ENCODE data around the gene GAPDHS.

Gene GAPDHS

DNA sequence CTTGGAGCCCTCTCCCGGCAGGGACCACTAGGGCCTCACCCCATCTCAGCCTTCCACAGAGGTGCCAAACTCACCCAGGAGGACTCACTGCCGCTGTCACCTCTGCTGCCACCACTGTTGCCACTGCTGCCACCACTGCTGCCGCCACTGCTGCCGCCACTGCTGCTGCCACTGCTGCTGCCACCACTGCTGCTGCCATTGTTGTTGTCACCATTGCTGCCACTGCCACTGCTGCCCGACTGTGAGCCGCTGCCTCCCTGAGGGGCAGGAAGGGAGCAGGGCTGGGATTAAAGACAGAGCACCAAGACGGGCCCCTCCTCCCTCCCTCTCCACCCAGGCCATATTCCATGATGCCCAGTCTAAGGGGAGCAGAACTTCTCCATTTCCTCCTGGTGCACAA lies 21.9 kb upstream of the GAPDHS start:
- DNase-seq, result no peak

DNA sequence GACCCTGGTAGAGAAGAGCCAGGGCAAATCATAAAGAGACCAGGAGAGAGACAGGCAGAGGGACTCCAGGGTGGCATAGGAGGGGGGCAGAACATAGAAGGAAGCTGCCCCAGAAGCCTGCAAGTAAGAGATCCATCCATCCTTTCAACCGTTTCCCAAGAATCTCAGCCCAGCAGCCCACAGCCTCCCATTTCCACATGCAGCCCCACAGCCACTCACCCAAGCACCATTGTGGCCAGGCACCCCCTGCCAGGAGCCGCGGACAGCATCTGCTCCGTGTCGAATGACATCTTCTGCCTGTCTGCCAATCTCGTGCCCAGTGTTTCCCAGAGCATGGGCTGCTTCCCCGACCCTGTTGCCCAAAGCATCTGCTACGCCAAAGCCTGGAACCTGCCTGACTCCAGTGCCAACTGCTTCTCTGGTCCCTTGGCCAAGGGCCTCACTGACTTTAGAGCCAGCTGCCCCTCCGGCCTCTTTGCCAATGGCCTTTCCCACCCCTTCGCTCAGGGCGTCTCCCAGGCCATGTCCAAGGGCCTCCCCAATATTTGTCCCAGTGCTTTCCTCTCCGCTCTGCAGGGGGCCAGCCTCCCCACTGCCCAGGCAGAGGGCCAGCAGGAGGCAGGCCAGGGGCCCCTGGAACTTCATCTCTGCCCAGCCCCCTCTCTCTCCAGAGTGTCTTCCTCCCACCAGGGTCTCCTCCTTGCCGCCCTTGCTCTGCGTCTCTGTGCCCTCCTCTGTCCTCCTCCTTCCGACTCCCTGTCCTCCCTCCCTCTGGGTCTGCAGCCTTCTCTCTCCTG lies 20.2 kb upstream of the GAPDHS start:
- no peak for DNase-seq

DNA sequence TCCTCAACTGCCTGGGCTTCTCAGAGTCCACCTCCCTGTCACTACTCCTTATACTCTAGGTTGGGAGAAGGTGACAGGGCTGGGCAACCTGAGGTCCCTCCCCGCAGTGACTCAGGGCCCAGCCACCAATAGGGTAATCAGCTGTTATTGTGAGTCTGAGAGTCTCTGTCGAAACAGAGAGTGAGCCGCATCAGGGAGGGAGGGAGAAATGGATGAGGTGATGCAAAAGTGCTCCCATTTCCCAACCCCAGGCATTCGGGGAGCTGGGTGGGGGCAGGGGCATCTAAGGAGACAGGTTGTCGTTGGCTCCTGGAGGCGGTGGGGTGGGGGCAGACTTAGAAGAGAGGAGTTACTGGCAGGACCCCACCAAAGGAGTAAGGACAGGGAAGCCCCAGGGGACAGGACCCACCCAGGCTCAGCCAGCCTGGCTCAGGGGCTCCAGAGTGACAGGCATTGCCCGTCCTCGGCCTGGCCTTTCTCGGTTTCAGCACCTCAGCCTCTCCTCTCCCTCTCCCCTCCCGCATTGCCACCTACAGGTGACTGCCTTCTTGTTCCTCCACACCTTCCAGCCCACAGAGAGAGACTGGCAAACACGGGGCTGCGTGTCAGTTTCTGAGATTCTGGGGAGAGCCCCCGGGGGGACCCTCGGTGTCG lies 19.5 kb upstream of the GAPDHS start, which contains the start of gene DMKN:
DMKN (minus strand) TSS at position 22 of the 654 bp plus-strand sequence. CDS start 174 bp downstream, outside the sequence.
- no peak for DNase-seq

DNA sequence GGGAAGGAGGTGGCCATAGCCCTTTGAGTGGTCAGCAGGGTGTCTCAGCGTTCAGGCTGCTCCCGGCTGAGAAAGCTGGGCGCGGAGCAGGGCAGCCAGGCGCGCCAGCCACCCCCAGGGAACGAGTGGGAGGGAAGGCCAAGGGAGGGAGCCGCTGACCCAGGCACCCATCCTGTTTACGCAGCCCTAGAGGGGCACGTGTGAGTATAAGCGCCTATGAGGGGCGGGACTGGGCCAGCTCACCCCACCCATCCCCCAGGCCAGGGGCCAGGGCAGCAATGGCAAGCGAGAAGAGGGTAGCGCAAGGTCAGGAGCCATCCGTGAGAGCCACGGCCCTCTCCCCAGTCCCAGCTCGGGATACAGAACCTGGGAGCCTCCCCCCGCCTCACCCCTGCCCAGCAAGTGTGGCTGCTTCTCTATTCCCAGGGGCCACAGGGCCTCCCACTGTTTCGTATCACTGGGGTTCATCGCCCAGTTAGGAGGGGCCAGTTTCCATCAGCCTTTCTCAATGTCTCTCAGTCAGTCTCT lies 18.9 kb upstream of the GAPDHS start:
- no peak for DNase-seq

DNA sequence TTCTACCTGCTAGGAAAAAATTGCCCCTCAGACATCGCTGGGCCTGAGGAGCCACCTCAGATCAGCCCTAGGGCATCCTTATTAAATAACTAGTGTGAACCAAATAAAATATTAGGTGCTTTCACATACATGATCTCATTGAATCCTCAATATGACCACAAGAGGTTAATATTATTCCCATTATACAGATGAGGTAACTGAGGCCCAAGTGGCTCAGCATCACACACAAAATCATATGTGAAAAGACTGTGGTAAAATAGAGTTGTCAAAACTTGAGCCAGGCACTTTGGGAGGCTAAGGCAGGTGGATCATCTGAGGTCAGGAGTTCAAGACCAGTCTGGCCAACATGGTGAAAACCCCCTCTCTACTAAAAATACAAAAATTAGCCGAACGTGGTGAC lies 16.9 kb upstream of the GAPDHS start:
- DNase-seq, result no peak

DNA sequence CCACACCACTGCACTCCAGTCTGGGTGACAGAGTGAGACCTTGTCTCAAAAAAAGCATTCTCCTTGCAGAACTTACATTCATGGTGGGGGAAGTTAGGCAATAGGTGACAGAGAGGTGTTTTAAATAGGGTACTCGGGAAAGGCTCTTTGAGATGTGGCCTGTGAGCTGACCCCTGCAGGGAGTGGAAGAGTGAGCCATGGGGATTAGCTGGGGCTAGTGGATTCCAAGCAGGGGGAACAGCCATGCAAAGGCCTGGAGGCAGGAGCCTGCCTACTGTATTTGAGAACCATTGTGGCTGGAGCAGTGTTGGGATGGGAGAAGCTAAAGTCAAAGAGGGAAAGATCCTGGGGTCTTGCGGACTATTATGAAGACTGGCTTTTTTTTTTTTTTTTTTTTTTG lies 15.9 kb upstream of the GAPDHS start:
- no peak for DNase-seq

DNA sequence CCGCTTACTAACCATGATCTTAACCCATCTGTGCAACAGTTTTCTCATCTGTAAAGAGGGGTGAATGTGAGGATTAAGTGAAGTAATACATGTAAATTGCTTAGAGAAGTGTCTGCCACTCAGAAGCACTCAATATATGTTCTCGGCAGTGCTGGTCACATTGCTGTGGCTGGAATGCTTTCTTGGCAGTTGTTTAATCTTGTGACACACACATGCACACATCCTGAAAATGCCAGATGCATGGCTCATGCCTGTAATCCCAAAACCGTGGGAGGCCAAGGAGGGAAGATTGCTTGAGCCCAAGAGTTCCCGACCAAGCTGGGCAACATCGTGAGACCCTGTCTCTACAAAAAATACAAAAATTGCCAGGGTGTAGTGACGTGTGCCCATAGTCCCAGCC lies 14.9 kb upstream of the GAPDHS start:
- no peak for DNase-seq

DNA sequence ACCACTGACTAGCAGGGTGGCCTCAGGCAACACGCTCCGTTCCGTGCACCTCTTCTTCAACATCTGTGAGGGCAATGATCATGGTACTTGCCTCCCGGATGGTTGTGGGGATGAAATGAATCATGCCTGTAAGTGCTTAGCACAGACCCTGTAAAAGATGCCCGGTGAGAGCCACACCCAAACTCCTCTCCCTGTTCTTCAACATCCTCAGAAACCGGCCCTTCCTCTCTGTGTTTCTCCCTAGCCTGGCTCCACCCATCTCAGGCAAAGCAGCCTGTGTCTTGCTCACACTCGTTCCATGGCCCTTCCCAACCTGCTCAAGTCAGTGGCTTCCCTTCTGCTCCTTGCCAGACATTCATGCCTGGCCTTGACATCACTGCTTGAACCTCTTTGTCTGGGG lies 14.0 kb upstream of the GAPDHS start:
- DNase-seq, result no peak

DNA sequence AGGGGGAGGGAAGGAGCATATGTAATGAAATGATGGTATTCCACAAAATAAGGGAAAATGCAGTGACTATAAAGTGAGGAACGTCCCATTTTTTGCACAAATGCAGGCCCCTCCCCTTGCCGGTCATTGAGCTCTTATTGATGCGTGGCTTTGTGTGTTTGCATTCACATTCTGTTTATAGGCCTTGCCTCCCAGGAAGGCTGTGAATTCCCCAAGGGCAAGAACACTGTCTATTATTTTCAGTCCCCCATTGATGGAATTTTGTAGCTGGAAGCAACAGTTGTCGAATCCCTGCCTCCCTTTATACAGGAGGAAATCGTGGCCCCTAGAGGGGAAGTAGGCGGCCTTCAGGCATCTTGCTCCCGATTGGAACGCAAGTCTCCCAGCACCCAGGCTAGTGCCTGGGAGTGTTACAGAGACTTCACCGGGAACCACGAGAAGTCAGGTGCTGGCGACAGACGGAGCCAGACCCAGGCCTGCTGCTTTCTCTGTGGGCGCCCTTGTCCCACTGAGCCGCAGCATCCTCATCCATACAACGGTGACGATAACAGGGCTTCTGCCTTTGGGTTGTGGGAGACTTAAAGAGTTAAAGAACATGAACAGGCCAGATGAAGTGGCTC lies 12.0 kb upstream of the GAPDHS start:
- no peak for DNase-seq

DNA sequence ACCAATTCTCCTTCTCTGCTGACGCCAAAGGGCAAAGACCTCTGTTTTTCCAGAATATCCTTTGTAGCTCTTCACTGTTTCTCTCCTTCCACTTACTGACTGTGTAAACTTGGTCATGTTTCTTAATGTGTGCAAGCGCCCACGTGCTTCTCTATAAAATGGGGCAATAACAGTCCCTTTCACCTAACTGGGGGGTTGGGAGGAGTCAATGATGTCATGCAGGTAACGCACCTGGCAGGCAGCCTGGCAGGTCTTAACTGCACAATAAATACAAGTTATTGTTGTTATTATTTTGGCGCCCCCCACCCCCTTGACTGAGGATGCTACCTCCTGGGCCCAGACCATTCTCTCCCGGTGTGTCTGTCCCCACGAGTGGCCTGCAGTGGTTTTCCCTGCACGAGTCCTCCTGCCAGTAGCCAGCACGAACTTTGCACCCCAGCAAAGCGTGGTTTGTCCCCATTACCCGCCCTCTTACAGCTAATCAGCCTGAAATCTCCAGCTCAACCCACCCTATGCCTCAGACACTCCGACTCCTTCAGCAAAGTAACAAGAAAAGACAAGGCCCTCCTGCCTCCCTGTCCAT lies 10.4 kb upstream of the GAPDHS start:
- DNase-seq, result no peak

DNA sequence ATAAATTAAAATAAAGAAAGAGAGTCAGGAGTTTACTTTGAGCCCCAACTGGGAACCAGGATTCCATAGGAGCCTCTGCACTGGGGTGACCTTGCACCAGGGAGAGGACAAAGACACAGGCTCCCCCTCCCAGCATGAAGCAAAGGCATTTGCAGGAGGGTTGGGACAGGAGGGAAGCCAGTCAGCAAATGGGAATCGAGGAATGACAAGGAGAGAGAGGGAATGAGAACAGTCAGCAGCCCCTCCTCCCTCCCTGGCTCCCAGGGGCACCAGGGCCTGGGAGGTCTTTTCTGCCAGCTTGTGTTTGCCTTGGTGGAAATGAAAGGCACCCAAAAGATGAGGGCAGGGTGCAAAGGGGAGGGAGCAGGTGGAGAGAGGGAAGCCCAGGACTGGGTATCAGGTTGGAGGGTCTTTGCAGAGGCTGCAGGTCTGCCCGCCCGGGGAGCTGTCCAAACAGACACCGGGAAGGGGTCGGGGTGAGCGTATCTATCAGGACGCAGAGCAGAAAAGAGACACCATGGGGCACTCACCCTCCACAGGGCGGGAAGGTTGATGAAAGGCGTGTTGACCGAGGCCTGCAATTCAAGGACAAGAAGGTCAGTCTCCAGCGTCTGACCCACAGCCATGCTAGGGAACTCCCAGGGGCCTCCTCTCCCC lies 8.9 kb upstream of the GAPDHS start:
- DNase-seq, result no peak

DNA sequence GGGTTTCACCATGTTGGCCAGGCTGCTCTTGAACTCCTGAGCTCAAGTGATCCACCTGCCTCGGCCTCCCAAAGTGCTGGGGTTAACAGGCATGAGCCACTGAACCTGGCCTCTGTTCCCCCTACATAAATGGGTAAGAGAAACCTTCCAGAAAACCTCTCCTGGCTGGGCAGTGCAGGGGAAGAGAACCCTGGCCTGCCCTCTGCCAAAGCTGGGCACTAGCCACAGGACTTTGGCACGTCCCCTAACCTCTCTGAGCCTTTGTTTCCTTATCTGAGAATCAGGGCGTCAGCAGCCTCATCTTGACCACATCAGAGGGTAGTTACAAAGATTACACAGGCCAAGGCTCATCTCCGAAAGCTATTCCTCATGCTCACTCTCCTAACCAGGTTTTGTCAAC lies 7.4 kb upstream of the GAPDHS start:
- DNase-seq, result no peak

DNA sequence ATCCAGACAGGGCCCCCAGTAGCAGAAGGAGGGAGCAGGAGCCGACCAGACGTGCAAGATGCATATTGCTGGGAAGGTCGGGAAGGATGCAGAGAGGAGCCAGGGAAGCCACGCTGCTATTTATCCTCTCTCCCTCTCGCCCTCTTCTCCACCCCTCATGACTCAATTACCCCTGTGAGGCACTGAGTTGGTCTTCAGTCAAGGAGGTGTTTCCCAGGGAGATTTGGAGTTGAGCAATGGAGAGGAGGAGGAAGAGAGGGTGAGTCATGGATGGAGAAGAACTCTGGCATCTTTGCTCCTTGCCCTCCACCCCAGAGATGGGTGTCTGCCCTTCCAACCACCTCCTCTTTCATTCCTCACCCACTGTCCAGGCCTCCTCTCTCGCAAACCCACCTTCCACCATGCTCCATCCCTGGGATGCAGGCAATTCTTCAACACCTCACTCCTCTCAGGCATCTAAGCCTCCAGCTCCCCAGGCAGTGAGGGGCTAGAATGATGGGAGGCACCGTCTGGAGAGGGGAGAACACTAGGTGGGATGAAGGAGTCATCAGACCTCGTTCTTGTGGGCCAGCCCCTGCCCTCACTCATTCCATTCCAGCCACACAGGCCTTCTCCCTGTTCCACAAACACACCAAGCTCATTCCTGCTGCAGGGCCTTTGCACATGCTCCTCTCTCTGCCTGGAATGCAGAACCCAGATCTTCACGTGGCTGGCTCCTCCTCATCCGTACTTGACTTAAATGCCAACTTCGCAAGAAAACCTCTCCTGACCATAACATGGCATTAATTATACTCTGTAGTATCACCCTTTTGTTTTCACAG lies 4.8 kb upstream of the GAPDHS start, which contains the start of gene SBSN:
SBSN (minus strand) TSS at position 94 of the 821 bp plus-strand sequence; CDS start at position 64, 30 bp downstream.
- DNase-seq, result no peak

DNA sequence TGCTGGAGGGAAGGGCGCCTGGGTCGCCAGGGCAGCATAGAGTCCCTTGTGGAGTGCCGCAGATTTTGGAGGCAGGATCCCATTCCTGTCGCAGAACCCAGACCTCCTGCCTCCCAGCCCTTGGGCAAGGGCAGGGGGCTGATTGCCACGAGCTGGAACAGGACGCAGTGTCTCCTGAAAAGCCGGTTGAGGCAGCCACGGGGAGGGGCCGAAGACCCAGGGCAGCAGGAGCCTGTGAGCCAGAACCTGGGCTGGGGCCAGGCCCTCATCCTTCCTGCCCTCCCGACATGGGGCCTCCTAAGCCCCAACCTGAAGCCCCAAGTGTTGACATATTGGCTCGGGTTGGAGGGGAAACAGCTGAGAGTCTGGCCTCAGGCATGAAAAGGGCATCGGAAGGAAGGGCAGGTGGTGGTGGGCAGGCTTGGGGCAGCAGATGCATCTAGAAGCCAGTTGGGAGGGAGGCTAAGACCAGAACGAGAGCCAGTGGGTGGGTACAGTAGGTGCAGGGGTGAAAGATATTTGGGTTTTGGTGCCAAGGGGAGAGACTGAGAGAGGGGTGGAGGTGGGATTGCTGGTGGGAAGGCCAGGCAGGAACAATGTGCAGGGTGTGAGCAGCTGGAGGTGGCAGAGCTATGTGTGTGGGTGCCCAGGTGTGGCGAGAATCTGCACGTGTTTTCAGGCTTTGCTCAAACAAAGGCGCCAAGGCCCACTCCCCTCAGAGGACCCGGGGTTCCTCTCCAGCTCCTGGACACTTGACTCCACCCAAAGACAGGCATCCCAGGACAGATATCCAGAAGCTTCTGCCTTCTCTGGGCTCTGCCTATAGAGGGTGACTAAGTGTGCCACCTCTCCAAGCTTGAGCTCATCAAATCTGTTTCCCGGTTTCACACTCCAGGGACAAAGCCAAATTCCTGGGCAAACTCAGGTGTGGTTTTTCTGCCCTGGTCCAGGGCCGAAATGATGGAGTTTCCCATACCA lies 3.7 kb upstream of the GAPDHS start:
- no peak for DNase-seq

DNA sequence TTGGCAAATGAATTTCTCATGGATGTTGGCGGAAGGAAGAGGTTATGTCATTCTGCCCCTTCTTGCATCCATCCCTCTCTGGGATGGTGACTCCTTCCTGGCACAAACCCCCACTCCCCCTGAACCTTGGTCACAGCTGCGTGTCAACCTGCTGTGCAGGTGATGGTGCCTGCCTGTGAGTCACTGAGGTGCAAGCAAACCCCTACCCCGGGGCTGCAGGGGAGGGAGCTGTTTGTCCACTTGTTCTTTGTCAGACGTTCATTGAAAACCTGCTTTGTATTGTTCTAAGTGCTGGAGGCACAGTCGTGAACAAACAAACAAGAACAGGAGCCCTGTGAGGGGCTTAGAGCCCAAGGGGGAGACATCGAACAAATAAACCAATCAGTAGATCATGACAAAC lies 2.0 kb upstream of the GAPDHS start:
- DNase-seq, result no peak

DNA sequence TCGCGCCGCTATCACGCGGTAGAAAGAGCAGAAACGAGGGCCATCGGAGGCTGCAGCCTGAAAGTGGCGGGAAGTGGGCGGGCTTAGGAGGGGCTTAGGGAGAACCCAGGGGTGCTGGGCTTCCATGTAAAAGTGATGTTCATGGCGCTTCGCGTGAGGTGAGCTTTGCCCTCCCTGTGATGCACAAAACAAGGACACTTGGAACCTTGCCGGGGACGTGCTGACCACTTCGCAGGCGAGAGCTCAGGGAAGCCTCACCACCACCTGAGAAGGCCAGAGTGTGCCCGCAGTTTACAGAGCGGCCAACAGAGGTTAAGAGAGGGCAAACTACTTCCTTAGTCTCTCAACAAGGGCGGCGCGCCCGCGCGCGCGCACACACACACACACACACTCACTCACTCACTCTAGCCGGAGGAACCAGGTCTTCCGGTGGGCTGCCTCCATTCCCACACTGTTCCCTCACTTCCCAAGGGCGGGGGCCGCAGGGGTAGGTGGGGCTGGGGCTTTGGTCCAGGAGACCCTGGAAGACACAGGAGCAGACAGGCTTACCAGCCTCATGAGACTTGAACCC lies 651 bp downstream of the GAPDHS start:
- no peak for DNase-seq

DNA sequence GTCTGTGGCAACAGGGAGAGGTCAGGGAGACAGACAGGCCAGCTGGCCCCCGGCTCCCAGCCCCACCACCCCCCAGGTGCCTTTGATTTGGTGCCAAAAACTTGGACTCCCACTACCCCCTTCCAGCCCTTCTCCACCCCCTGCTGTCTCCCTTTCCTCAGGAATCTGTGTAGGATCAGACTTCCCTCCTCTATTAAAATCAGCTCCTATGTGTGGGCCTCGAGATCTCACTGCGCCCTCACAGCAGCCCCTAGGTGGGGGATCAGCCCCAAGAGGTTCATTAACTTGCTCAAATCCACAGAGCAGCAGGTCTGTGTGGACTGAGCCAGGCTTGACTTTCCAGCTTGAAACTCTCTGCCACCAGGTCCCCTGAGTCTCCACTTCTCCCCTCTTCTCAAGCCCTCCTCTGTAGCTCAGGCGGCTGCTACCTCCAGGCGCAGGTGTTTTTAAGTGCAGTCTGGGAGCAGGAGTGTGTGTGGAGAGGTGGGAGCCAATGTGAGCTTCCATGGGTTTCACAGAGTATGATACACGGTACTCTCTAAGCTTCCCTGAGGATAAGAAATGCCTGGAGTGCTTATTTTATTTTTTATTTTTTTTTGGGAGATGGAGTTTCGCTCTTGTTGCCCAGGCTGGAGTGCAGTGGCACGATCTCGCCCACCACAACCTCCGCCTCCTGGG lies 1.7 kb downstream of the GAPDHS start:
- peak; percentile 11 for DNase-seq

DNA sequence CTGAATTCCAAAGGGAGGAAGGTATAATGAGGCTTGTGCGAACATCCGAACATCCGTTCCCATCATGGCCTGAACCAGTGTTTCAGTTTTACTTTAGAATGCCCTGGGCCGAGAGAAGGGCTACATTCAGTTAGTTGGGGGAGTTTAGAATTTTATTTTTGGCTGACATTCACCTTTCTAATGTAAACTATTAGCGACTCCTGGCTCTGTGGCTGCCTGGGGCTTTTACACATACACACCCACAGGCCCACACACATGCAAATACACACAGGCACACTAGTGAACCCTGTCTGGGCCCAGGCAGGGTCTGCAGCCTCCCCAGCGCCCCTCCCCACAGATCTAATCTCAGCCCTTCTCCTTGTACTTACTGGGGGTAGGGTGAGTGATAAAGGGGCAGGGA lies 6.1 kb downstream of the GAPDHS start:
- DNase-seq, result no peak

DNA sequence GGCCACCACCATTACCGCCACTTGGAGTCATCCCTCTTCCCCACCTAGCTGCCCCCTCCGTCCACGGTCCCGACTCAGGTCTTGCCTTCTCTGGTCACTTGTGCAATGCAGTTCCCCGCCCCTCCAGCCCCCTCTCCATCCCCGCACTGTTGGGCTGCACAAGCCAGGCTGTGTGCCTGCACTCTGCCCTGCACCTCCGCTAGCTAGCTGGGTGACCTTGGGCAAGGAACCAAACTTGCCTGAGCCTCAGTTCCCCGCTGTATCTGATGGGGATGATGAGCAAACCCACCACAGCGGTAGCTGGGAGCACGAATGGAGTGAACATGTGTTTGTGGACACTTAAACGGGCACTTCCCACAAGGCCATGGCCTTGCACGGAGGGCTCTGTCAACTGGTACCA lies 6.6 kb downstream of the GAPDHS start:
- DNase-seq, result no peak
